HFFc6 (cell line): Measurements from ENCODE around the gene TNS2. TPM values are rescaled to one million over a fixed set of nuclear protein-coding genes. Genes with fewer than 3 reads are reported as not detected.
"Not testable (repeated sequence)": the region's sequence is repeated elsewhere in the genome, so short reads cannot be mapped to it uniquely, and the experiment has no call there.

Experiments
- DNase-seq: peaks from one replicate; pipeline ENCODE4 v3.0.0-alpha.2; 2018
- H3K27ac Mint-ChIP-seq: 2 replicates; pipeline ENCODE4 v1.8.0; 2020; ENCODE audit warnings: mild to moderate bottlenecking, mixed read lengths
- H3K27me3 Mint-ChIP-seq: 2 replicates; pipeline ENCODE4 v1.8.0; 2021; ENCODE audit warnings: mild to moderate bottlenecking, moderate library complexity, mixed read lengths; ENCODE audit not compliant: insufficient read depth
- H3K36me3 Mint-ChIP-seq: 2 replicates; pipeline ENCODE4 v1.8.0; 2021; ENCODE audit warnings: low read depth, mixed read lengths
- H3K4me1 Mint-ChIP-seq: 2 replicates; pipeline ENCODE4 v1.8.0; 2020; ENCODE audit warnings: low read depth, mixed read lengths
- H3K4me3 Mint-ChIP-seq: 2 replicates; pipeline ENCODE4 v1.8.0; 2020; ENCODE audit warnings: mild to moderate bottlenecking, moderate library complexity, mixed read lengths
- H3K9me3 Mint-ChIP-seq: 2 replicates; pipeline ENCODE4 v1.8.0; 2020; ENCODE audit warnings: mild to moderate bottlenecking, mixed read lengths
- total RNA-seq, 6 experiments: library from RNA; stranded (reverse); fragmentation: NEBNext Ultra II Directional; extraction: Animal tissue kit (Norgen Biotek cat#: 25700); gene quantifications; 2 replicates in 1 of 6; 3 replicates in 5 of 6; pipeline ENCODE4 v1.2.3, GENCODE V29; 2021
- TF ChIP-seq, protein P1 (sequence below): fragments of 200-600 bp; sonication (generic); IDR thresholded peaks from 2 replicates; pipeline ENCODE4 v1.5.0; 2021; ENCODE audit warnings: antibody characterized with exemption, mild to moderate bottlenecking

The TNS2 gene
- total RNA-seq, 6 experiments from 2014 or later, result 44.3 to 69.2 (median 58.9) TPM

DNA sequence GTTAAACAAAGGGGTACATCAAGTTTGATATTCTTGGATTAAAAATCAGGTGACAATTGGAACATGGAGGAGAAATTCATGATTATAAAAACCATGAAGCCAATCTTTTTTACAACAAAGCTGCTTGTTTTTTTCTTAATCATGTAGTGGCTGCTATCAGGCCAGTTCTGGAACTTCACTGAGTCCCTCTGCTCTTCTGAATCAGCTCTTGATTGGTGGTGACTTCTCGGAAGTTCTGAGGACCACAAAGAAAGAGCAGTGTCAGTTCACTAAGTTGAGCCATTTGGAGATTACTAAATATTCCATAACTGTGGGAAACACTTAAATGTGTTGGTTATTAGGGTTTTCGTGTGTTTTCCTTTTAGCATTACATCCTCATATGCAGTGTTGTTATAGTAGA is 35.2 kb upstream of the TNS2 start:
- Mint-ChIP-seq H3K27ac (peak overlapping the region; percentile 4; the same call in 1 of the 2 replicates), H3K36me3 (peaks cover 42% of the 10 kb centered on the region), H3K4me1 (peaks cover 53% of the 10 kb centered on the region), H3K9me3 (no peaks in the 10 kb centered on the region), H3K4me3 (no peak overlapping the region), H3K27me3 (no peaks in the 10 kb centered on the region)
- TF ChIP-seq, protein P1, sequence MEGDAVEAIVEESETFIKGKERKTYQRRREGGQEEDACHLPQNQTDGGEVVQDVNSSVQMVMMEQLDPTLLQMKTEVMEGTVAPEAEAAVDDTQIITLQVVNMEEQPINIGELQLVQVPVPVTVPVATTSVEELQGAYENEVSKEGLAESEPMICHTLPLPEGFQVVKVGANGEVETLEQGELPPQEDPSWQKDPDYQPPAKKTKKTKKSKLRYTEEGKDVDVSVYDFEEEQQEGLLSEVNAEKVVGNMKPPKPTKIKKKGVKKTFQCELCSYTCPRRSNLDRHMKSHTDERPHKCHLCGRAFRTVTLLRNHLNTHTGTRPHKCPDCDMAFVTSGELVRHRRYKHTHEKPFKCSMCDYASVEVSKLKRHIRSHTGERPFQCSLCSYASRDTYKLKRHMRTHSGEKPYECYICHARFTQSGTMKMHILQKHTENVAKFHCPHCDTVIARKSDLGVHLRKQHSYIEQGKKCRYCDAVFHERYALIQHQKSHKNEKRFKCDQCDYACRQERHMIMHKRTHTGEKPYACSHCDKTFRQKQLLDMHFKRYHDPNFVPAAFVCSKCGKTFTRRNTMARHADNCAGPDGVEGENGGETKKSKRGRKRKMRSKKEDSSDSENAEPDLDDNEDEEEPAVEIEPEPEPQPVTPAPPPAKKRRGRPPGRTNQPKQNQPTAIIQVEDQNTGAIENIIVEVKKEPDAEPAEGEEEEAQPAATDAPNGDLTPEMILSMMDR, result no peak
- no peak for DNase-seq

DNA sequence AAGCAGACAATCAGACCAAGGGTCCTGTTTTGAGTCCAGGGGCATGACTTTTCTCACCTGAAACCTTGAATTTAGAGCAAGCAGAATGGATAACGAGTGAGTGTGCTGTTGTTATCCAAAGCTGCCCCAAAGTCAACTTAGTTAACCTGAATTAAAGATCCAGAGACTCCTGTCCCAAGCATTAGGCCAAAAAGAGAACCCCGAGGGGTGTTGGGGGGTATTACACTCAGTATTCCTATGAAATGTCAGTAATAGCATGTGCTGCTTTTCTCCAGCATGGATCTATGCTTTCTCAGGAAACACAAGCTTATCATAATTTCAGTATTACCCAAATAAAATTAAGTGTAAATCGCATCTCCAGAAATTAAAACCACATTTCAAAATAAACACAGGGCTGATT is 24.6 kb upstream of the TNS2 start:
- Mint-ChIP-seq H3K27me3 (no peaks in the 10 kb centered on the region), H3K36me3 (peaks cover 40% of the 10 kb centered on the region), H3K4me3 (no peak overlapping the region), H3K9me3 (no peaks in the 10 kb centered on the region), H3K27ac (peak overlapping the region; percentile 20; the same call in 1 of the 2 replicates), H3K4me1 (no peaks in the 10 kb centered on the region)
- DNase-seq, result no peak
- TF ChIP-seq, protein P1, result no peak; the same call in 1 of the 2 replicates

DNA sequence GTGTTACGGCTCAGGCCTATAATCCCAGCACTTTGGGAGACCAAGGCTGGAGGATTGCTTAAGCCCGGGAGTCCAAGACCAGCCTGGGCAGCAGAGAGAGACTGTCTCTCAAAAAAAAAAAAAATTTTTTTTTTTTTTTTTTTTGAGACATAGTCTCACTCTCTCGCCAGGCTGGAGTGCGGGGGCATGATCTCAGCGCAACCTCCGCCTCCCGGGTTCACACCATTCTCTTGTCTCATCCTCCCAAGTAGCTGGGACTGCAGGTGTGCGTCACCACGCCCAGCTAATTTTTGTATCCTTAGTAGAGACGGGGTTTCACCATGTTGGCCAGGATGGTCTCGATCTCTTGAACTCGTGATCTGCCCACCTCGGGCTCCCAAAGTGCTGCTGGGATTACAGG is 22.9 kb upstream of the TNS2 start:
- not testable (repeated sequence) for H3K4me3 Mint-ChIP-seq, H3K27ac Mint-ChIP-seq, H3K4me1 Mint-ChIP-seq, DNase-seq, H3K9me3 Mint-ChIP-seq, H3K27me3 Mint-ChIP-seq
- H3K36me3 Mint-ChIP-seq, result peaks cover 46% of the 10 kb centered on the region

DNA sequence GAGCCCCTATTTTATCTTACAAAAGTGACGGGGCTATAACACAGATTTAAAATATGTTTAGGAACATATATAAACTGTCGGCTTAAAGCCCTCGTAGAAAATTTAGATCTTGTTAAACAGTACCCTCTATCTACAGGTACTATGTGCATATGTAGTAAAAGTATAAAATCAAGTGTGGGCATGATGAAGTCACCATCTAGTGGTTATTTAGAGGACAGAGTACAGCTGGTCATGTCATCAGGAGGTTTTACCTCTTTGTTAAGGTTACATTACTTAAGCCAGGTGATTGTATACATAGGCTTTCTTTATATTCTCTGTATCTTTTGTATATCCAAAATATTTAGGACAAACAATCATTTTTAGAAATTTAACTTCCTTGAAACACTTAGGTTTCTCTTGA is 18.2 kb upstream of the TNS2 start:
- no peak for DNase-seq
- Mint-ChIP-seq H3K4me3 (no peak overlapping the region), H3K9me3 (no peaks in the 10 kb centered on the region), H3K27ac (no peak overlapping the region), H3K27me3 (peaks cover 2% of the 10 kb centered on the region), H3K36me3 (peaks cover 48% of the 10 kb centered on the region), H3K4me1 (no peaks in the 10 kb centered on the region)
- TF ChIP-seq, protein P1, result peak; percentile 29; the same call in 1 of the 2 replicates

DNA sequence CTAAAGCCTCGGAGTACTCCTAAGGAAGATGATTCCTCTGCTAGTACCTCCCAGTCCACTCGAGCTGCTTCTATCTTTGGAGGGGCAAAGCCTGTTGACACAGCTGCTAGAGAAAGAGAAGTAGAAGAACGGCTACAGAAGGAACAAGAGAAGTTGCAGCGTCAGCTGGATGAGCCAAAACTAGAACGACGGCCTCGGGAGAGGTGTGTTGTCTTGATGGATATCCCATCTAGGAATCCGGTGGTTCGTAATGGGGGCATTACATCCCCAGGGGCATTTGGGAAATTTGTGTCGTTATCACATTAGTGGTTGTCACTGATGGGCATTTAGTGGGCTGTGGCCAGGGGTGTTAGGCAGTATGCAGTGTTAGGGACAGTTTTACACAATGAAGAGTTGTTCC is 16.0 kb upstream of the TNS2 start:
- not testable (repeated sequence) for H3K9me3 Mint-ChIP-seq, H3K4me3 Mint-ChIP-seq, H3K4me1 Mint-ChIP-seq, DNase-seq, H3K27ac Mint-ChIP-seq, H3K27me3 Mint-ChIP-seq
- H3K36me3 Mint-ChIP-seq, result peaks cover 50% of the 10 kb centered on the region

DNA sequence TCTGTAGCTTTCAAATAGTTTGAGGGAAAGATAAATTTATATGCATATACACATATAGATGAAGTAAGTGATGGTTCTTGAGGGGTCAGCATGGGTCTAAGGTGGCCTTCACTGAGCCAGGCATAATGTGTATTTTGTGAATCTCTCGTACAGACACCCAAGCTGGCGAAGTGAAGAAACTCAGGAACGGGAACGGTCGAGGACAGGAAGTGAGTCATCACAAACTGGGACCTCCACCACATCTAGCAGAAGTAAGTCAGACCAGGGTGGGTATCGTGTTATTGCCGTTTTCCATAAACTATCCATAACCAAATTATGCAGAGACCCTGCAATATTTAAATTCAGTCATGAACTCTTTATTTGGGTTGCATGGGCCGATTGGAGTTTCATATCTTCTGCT is 15.4 kb upstream of the TNS2 start:
- no peak overlapping the region for H3K4me3 Mint-ChIP-seq
- peaks cover 2% of the 10 kb centered on the region for H3K27me3 Mint-ChIP-seq
- no peaks in the 10 kb centered on the region for H3K9me3 Mint-ChIP-seq
- H3K36me3 Mint-ChIP-seq, result peaks cover 55% of the 10 kb centered on the region
- H3K4me1 Mint-ChIP-seq, result peaks cover 12% of the 10 kb centered on the region
- no peak for DNase-seq
- H3K27ac Mint-ChIP-seq, result peak overlapping the region; percentile 65
- TF ChIP-seq, protein P1, result no peak

DNA sequence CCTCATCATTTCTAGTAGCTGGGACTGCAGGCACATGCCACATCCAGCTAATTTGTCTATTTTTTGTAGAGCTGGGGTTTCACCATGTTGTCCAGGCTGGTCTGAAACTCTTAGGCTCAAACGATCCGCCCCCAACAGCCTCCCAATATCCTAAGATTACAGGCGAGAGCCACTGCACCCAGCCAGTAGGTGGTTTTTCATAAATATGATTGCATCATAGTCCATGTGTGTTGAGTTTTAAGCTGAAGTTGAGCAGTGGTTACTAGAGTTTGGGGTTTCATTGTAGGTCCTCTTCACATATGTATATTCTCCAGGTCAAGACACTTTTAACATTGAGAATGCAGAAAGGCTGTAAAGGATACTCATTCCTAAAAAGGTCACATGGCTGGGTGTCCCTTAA is 13.1 kb upstream of the TNS2 start:
- H3K4me3 Mint-ChIP-seq, result no peak overlapping the region

More for the DNA sequence above, 13.1 kb upstream of the TNS2 start:
- peaks cover 50% of the 10 kb centered on the region for H3K36me3 Mint-ChIP-seq
- TF ChIP-seq, protein P1, result no peak
- peaks cover 2% of the 10 kb centered on the region for H3K27me3 Mint-ChIP-seq
- peaks cover 16% of the 10 kb centered on the region for H3K4me1 Mint-ChIP-seq
- peak overlapping the region; percentile 32; the same call in 1 of the 2 replicates for H3K27ac Mint-ChIP-seq
- DNase-seq, result no peak
- no peaks in the 10 kb centered on the region for H3K9me3 Mint-ChIP-seq
